ENCODE measurements around the gene TRIM54.
A peak's percentile ranks its signal among the peaks of the same experiment; 100 is the strongest.

The TRIM54 gene

DNA sequence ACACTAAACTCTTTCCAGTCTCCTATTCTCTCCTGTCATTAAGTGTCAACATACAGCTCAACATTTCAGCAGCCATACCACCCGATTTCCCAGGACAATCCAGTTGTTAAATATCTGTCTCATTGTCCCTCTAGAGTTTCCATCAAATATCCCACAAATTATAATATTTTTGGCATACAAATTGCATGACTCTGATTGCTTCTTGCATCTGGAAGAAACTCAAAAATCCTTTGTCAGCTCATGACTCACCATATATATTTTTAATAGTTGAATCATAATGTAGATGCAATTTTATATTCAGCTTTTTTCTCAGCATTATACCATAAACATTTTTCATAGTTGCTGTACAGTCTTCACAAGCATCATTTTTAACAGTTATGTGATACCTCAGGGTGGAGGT is 26.6 kb upstream of the TRIM54 start:
- DNase-seq (ENCODE audit: low read depth), result no peak
- no peak overlapping the region for H3K4me3 ChIP-seq (ENCODE audit: low read depth, low read length)
- TF ChIP-seq, protein P1, sequence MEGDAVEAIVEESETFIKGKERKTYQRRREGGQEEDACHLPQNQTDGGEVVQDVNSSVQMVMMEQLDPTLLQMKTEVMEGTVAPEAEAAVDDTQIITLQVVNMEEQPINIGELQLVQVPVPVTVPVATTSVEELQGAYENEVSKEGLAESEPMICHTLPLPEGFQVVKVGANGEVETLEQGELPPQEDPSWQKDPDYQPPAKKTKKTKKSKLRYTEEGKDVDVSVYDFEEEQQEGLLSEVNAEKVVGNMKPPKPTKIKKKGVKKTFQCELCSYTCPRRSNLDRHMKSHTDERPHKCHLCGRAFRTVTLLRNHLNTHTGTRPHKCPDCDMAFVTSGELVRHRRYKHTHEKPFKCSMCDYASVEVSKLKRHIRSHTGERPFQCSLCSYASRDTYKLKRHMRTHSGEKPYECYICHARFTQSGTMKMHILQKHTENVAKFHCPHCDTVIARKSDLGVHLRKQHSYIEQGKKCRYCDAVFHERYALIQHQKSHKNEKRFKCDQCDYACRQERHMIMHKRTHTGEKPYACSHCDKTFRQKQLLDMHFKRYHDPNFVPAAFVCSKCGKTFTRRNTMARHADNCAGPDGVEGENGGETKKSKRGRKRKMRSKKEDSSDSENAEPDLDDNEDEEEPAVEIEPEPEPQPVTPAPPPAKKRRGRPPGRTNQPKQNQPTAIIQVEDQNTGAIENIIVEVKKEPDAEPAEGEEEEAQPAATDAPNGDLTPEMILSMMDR (IDR thresholded peaks at IDR 0.05; ENCODE audit: control insufficient read depth, extremely low read depth, insufficient read depth), result no peak

DNA sequence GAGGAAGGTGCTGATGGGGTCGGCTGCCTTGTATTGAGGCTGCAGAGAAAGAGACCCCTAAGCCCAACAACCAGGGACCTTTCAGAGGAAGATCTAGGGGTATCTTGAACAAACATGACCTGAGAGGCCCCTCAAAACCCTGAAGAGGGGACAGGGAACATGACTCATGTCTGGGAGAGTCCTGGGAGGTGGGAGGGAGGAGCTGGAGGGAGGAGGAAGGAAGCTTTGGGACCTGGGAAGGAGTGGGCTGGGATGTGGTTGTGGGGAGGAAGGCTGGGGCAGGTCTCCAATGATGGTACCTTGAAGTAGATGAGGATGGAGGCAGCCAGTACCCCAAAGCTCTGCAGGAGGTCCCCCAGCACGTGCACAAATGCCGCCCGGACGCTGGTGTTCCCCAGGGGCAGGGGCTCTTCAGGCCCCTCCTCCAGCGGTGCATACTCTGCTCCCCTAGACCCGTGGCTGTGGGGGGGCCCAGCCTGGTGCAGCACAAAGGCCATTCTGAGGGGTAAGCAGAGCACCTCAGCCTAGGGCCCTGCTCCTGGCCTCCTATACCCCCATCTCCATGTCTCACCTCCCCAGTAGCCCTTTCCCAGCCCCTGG is 25.3 kb upstream of the TRIM54 start:
- TF ChIP-seq, protein P1 (IDR thresholded peaks at IDR 0.05; ENCODE audit: control insufficient read depth, extremely low read depth, insufficient read depth), result no peak
- H3K4me3 ChIP-seq (ENCODE audit: low read depth, low read length), result no peak overlapping the region

DNA sequence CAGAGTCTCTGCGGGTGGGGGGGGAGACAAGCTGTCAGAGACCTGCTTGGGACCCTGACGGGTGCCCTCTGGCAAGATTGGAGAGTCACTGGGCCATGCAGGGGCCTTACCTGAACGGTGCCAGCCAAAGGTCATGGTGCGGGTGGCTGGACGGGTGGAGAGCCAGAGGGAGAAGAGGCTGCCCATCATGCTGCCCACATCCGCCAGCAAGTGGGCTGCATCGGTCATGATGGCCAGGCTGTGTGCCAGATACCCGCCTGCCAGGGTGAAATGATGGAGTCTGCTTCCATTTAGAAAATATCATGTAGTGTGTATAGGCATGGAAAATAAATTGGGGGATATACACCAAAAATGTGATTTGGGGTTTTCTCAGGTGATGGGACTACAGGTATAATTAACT is 24.2 kb upstream of the TRIM54 start:
- DNase-seq (ENCODE audit: low read depth), result no peak
- H3K4me3 ChIP-seq (ENCODE audit: low read depth, low read length), result no peak overlapping the region
- TF ChIP-seq, protein P1 (IDR thresholded peaks at IDR 0.05; ENCODE audit: control insufficient read depth, extremely low read depth, insufficient read depth), result no peak

More for the DNA sequence above, 25.3 kb upstream of the TRIM54 start:
- DNase-seq (ENCODE audit: low read depth), result no peak

DNA sequence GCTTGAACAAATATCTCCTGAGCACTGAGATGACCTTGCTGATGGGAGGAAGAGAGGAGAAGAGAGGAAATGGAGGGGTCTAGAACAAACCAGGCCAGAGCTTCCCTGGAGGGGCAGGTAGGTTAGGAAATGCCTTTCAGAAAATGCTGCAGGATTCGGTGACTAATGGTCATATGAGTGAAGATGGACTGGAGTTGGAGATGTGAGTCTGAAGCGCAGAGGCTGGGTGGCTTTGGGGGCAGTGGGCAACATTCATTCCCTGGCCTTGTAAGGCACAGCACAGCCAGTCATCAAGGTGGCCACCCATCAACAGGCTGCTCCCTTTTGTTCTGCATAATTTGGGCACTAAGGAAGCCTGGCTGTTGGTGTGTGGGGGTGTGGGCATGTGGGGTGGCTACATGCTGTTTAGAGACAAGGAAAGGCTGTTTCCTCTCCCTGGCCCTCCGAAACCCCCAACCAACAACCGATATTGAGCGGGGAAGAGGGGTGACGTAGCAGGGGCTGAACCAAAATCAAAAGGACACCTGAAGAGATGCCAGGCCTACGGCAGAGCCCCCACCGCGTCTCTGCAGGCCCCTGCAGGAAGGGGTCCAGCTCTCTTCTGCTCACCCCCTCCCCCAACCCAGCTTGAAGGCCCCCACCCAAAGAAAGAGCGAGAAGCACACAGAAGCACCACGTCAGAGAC is 20.8 kb upstream of the TRIM54 start:
- TF ChIP-seq, protein P1 (IDR thresholded peaks at IDR 0.05; ENCODE audit: control insufficient read depth, extremely low read depth, insufficient read depth), result no peak
- H3K4me3 ChIP-seq (ENCODE audit: low read depth, low read length), result no peak overlapping the region
- DNase-seq (ENCODE audit: low read depth), result no peak

DNA sequence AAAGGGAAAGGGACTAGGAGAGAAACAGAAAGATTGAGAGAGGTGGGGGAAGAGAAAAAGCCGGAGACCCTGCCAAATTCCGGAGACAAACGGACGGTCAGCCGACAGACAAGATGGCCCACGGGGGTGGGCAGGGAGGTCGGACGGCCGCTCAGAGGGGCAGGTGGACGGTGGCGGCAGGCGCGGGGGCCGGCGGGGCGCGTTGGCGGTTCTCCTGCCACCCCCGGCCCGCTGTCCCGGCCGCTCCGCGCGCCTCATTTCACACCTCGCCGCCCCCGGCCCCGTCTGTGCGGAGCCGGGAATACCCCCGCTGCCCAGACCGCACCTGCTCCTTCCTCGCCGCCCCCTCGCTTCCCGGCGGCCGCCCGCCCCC is 20.3 kb upstream of the TRIM54 start:
- no peak overlapping the region for H3K4me3 ChIP-seq (ENCODE audit: low read depth, low read length)
- no peak for DNase-seq (ENCODE audit: low read depth)
- TF ChIP-seq, protein P1 (IDR thresholded peaks at IDR 0.05; ENCODE audit: control insufficient read depth, extremely low read depth, insufficient read depth), result no peak

DNA sequence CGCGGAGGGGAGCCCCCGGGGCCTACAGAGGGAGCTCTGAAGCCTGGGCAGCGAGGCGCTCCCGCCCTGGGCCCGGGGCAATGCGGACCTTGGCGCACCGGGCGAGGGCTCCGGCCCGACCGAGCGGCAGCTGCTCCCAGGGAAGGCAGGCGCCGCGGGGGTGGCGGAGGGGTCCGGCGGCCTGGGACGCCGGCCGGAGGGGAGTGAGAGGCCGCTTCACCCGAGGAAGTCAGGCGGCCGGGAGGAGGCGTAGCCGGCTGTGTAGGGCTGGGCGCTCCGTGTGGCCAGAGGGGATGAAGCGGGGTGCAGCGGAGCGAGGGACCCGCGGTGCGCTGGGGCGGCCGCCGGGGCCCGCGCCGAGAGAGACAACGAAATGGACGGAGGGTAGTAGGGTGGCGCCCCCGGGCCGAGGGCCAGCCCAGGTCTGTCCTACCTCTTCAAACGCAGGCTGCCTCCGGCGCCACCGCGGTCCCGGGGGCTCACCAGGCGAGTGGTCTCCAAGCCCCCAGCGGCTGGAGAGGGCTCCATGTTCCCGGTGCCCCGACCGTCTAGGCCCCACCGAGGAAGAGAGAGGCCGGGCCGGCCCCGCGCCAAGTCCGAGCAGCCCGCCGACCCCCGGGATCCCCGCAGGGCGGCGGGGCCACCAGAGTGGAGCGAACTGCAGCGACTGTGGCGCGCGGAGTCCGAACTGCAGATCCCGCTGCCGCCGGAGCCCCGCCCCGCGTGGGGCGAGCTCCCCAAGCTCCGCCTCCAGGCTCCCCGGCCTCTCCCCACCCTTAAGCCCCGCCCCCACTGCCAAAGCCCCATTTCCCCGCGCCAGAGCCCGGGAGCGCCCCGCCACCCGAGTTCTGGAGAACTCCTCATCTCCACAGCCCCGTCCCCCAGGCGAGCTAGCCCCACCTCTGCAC is 19.6 kb upstream of the TRIM54 start, which contains the start of gene SLC30A3:
Gene SLC30A3, minus strand, starts transcription at position 669 of the 908 bp plus-strand sequence. Its CDS starts 141 bp downstream, at position 528.
- no peak for DNase-seq (ENCODE audit: low read depth)
- TF ChIP-seq, protein P1 (IDR thresholded peaks at IDR 0.05; ENCODE audit: control insufficient read depth, extremely low read depth, insufficient read depth), result no peak
- H3K4me3 ChIP-seq (ENCODE audit: low read depth, low read length), result peak within 1 kb of the TSS; percentile 43
